Suprapubic skin (tissue), 3 donors: ENCODE data around the gene CASS4.

Source experiments
- CTCF ChIP-seq, 2 donors: fragments of 200-600 bp in 1 of 2; fragments of 450-650 bp in 1 of 2; sonication (generic) in 1 of 2; IDR thresholded peaks; one replicate each; pipeline ENCODE4 v1.5.1; 2016 to 2019; ENCODE audit warnings: antibody characterized with exemption in 2 of 2, mild to moderate bottlenecking in 1 of 2, moderate library complexity in 1 of 2
- POLR2AphosphoS5 ChIP-seq, 3 donors: sonication (generic); formaldehyde crosslinking; IDR thresholded peaks; one replicate each; pipeline ENCODE4 v1.6.1; 2017; ENCODE audit warnings: antibody characterized with exemption in 3 of 3

DNA sequence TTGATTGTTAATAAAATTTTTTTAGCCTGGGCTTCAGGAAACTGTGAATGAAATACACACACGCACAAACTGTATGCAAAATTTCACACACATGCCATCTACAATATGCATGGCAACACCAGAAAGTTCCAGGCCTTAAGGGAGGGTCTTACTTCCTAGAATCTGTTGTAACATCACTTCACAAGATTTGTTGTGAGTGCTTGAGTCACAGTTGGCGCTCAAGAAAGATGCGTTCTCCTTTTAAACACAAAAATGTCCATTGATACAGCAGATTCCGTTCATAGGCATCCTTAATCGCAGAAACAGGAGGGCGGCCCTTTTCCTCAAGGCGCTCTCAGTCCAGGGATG, 55.9 kb downstream of the CASS4 start:
- TF ChIP-seq CTCF (IDR thresholded peaks at IDR 0.05) (no peak), POLR2AphosphoS5 (IDR thresholded peaks at IDR 0.05) (no peak)
